Fibroblast of mammary gland (primary cell): ENCODE results near the gene COPG2.

ENCODE experiments used
- DNase-seq: peaks from one replicate; pipeline ENCODE4 v3.0.0-alpha.2; 2010; ENCODE audit warnings: low read depth
- H3K4me3 ChIP-seq: 2 replicates; pipeline ENCODE4 v1.5.1; 2011; ENCODE audit warnings: low read depth, mild to moderate bottlenecking, low read length, moderate library complexity; ENCODE audit not compliant: control insufficient read depth
- CTCF ChIP-seq: conservative IDR thresholded peaks from 2 replicates; pipeline ENCODE4 v1.5.1; 2011; ENCODE audit warnings: low read depth, low read length, inconsistent platforms; ENCODE audit not compliant: control insufficient read depth, insufficient read depth

COPG2 gene

GRCh38 chr7:130463553-130464434 lies 204.8 kb downstream of the COPG2 start:
- no peak for DNase-seq
- no peak for TF ChIP-seq CTCF
- H3K4me3 ChIP-seq = no peak overlapping the region

- TF ChIP-seq CTCF = no peak
- no peak overlapping the region for H3K4me3 ChIP-seq
- DNase-seq = no peak
Measured at GRCh38 chr7:130461272-130461671, 207.3 kb downstream of the COPG2 start.

- no peak for TF ChIP-seq CTCF
- H3K4me3 ChIP-seq = no peak overlapping the region
- DNase-seq = no peak
Measured at GRCh38 chr7:130458257-130458656, 210.3 kb downstream of the COPG2 start.
